Measurements from ENCODE around the gene CHMP1B.

CHMP1B gene

DNA sequence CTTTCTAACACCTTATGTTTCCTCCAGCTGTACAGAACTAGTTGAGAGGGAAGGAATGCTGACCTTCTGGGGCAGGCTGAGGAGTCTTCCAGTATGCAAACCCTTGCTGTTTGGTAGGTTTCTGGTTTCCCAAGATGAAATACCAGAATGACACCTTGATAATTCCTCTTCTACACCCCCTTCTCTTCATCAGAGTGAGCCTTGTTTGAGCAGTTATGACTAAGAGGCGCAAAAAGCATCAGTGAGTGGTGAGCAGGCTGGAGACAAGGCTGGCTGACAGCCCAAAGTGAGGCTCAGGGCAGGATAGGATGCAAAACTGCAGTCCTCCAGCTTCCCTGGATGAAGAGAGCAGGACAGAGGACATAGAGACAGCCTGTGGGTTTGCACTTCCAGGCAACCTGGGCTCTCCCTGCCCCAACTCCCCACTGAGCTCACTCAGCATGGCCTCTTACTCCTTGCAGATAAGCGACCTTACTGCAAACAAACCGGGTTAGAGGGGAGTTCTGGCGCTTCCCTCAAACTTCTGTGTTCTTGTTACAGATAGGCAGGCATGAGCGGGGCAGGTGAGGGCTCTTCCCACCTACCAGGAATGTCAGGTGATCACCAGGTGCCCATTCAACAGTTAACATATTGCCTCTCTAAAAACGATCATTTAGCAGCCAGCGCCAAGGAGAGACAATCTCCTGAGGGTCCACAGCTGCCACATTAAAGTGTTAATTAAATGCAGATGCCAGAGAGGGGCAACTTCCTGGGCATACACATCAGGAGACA lies 51.5 kb downstream of the CHMP1B start:
- no peak for DNase-seq (ENCODE audit: low spot score)
